ENCODE data around the gene CDKN2A. TPM values are rescaled to one million over a fixed set of nuclear protein-coding genes. Genes with fewer than 3 reads are reported as not detected.

Gene CDKN2A
- total RNA-seq, 4 donors from 2014 or later = 1.3 to 20.9 (median 2.5) TPM

DNA sequence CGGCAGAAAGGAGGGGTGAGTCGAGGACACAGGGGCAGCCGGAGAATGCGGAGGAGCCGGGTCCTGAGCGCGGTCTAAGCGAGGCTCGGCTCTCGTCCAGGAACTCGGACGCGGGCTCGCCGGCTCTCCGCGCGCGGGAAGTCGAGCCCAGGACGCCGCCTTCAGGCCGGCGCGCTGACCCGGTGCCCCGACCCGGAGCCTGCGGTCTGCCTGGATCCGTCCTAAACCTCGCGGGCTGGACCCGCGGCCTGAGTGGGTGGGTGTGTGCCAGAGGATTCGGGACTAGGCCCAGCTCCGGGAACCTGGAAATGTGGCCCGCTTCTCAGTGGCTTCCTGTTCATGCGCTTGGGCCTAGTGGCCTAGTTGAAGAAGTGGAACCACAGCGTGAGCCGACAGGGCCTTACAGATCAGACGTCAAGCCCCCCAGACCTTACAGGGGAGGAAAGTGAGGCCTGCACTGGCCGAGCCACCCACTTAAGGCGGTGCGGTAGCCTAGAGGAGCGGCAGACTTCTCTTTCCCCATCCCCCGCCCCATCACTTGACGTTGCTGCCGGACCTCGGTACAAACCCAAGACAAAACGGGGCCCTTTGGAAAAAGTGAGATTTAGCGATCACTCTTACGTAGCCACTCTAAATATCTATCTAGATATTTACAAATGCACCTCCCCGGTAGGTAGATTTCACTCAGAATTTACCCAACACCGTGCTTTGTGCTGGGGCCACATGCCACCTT lies 1.6 kb upstream of the CDKN2A start:
- TF ChIP-seq, protein P1, sequence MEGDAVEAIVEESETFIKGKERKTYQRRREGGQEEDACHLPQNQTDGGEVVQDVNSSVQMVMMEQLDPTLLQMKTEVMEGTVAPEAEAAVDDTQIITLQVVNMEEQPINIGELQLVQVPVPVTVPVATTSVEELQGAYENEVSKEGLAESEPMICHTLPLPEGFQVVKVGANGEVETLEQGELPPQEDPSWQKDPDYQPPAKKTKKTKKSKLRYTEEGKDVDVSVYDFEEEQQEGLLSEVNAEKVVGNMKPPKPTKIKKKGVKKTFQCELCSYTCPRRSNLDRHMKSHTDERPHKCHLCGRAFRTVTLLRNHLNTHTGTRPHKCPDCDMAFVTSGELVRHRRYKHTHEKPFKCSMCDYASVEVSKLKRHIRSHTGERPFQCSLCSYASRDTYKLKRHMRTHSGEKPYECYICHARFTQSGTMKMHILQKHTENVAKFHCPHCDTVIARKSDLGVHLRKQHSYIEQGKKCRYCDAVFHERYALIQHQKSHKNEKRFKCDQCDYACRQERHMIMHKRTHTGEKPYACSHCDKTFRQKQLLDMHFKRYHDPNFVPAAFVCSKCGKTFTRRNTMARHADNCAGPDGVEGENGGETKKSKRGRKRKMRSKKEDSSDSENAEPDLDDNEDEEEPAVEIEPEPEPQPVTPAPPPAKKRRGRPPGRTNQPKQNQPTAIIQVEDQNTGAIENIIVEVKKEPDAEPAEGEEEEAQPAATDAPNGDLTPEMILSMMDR (IDR thresholded peaks at IDR 0.05; ENCODE audit: low read depth) = no peak

DNA sequence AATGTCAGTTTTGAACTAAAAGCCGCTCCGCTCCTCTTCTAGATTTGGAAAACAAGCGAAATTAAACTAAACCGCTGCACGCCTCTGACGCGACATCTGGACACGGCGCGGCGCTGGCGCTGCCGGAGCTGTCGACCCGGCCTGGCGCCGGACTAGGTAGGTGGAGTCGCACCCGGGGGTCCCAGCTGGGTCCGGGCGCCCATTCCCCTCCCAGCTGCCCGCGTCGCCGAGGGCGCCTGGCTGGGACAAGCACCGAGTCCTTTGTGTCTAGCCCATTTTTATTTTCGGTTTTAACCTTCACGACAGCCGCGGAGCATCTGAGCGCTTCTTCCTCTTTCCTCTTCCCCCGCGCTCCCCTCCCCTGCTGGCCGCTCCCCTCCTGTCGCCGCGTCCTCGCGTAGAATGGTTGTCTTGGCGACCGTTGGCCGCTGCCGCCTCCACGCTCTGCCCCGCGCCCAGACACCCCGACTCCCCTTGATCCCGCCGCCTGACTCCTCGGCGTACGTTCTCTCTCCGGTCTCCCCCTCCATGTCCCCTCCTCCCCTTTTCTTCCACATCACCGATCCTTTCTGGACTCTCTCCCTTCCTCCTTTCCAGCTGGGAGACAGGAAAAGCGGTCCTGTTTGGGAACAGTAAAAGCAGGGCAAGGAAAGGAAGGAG lies 944 bp upstream of the CDKN2A start:
- TF ChIP-seq, protein P1 (IDR thresholded peaks at IDR 0.05; ENCODE audit: low read depth) = no peak

DNA sequence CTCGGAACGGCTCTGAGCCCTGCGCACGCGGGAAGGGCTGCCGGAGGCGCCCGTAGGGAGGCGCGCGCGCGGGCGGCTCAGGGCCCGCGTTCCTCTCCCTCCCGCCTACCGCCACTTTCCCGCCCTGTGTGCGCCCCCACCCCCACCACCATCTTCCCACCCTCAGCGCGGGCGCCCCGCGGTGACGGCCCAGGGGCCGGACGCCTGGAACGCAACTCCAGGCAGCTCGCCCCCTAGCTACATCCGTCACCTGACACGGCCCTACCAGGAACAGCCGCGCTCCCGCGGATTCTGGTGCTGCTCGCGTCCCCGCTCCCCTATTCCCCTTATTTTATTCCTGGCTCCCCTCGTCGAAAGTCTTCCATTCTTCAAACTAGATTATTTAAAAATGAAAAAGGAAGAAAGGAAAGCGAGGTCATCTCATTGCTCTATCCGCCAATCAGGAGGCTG lies 389 bp upstream of the CDKN2A start, which contains the start of gene CDKN2B-AS1:
Gene CDKN2B-AS1 (plus strand): TSS at position 236 of the 450 bp plus-strand sequence.
- TF ChIP-seq, protein P1 (IDR thresholded peaks at IDR 0.05; ENCODE audit: low read depth) = no peak

DNA sequence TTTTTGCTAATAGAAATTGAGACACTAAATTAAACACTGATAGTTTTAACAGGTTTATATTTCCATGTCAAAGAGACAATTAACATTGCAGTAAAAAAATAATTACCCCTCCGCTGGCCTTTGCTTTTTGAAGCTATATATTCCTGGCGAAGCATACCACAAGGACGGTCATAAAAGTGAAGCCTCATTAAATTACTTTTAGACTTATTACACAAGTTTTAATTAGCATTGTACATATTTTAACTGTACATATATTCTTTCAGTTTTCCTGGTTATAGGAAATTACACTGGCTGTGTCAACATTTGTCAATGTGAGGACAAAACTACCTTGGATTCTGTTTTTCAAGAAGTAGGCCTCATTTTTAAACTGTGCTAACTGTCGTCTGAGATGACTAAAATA lies 1.2 kb downstream of the CDKN2A start:
- TF ChIP-seq, protein P1 (IDR thresholded peaks at IDR 0.05; ENCODE audit: low read depth) = no peak

DNA sequence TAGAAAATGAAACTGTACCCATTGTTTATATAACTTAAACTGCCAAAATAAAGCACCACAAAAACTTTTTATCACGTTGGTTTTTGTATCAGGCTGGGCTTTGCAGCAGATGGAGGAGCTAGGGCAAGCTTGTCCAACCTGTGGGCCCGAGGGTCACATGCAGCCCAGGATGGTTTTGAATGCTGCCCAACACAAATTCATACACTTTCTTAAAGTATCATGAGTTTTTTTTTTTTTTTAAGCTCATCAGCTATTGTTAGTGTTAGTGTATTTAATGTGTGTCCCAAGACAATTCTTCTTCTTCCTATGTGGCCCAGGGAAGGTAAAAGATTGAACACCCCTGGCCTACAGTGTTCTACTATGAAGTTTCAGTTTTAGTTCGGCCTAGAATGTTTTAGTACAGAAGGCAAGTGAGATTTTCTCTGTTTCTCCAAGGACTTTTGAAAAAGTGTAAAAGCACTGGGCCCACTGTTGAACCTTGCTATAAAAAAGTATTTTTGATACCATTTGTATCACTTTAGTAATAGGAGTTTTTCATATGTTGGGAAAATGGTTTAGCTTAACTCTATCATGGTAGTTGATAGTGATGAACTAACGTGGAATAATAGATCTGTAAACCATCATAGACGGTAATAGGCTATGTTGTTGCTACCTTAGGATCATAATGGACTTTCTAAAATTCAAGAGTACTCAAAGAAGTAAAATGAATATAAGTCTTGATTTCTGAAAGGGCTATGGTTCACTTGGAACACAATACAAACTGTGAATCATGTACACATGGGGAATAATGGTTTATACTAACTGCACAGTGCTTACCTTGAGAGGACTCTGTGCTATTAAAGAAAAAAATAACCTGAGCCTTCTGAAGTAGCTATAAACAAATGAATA lies 2.9 kb downstream of the CDKN2A start:
- TF ChIP-seq, protein P1 (IDR thresholded peaks at IDR 0.05; ENCODE audit: low read depth) = no peak

DNA sequence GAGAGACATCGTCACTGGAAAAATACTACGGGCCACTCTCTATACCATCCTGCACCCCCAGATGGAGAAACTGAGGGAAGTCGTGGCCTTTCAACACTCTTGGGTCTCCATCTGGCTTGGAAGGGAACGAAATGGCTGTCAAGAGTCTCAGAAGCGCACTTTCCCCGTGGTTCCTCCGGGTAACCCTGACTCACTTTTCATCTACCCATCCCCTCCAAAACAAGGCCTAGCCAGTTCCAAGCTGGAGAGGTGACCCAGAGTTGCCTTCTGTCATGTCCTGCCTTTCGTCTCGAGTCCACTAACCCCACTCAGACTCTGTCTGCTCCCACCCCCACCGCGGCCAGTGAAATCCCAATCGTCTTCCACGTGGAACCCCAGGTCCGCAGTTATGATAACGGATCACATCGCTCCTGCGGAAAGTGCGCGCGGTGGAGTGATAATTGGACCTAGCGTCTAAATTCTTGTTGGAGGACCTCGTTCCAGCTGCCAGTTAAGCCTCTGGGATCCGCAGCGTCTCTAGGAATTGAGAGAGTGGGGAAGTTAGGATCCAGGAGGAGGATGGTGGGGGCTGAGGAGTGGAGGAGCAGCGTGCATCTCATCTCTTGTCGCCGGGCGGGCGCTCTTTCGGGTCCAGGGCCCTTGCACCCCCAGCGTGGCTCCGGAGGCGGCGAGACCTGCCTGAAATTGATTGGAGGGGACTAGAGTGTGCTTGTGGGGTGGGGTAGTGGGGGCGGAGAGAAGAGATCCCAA lies 4.6 kb downstream of the CDKN2A start:
- TF ChIP-seq, protein P1 (IDR thresholded peaks at IDR 0.05; ENCODE audit: low read depth) = no peak
